ENCODE data around the gene INPP5D.

The INPP5D gene

DNA sequence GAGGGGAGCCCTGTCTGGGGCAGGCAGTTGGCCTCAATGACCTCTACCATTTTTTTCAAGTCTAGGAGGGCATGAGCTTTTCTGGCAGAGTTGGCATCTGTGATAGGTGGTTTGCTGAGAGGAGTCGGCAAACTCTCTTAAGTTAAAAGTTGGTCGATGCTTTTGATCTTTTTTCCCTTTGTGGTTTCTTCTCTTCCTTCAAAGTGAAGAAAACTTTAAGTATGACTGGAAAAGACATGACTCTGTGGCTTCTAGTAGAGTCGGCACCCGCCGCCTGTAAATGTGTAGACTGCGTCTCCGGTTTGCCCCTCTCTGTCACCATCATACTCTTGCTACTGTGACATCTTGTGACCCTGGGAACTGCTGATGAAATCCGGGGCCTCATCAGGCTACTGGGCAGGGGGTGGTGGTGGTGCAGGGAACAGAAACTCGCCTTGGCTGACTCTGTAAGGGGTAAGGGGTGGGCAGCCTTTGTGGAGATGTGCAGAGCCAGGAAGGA is 21.1 kb downstream of the INPP5D start:
- no peak for TF ChIP-seq CTCF (conservative IDR thresholded peaks at IDR 0.05)
- H3K27ac ChIP-seq, result no peak overlapping the region

DNA sequence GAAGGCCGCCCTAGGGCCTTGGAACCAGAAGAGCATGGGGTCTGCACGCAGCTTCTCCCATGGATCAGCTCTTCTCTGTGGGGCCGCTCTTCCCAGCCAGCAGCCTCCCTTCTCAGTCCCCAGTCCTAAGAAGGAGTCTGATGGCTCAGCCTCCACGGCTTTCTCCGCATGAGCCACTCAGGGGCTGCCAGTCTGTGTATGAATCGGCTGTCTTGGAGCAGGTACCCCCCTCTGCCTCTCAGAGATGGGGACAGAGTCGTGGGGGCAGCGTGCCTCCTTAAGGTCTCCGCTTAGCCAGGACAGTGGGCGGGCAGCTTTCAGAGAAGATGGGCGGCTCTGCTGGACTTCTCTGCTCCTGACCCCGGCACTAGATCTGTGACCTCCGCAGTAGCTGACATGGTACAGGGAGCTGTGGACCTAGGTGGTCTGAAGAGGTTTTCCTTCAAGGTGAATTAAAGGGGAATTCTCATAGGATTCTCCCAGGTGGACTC is 21.6 kb downstream of the INPP5D start:
- TF ChIP-seq CTCF (conservative IDR thresholded peaks at IDR 0.05), result no peak
- H3K27ac ChIP-seq, result no peak overlapping the region

DNA sequence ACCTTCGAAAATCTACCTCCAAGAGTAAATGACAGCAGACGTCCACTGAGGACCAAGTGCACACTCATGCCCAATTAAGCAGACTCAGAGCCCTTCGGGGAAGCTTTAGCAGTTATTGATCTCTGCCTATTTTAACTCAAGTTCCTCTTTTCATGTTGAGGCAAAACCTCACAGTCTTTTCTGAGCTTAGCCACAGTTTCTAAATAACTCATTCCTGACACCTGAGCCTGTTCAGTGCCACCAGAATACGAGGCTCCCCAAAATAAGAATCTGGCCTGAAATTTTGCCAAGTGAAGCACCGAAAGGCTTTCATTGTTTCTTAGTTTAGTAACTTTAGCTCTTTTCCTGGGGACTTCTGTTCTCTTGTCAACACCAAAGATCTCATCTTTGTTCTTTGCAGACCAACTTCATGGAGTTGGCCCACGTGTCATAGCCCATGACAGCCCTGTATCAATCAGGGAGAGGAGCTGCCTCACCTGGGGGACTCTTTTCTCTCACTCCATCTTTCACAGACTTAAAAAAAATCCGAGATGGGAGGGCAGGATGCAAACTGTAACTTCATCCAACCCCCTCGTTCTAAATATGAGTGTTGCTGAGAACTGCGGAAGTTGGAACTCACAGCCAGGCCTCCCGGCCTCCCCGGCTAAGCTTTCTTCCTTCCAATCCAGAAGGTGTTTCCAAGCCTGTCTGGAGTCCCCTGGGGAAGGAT is 22.2 kb downstream of the INPP5D start:
- TF ChIP-seq CTCF (conservative IDR thresholded peaks at IDR 0.05), result no peak

GRCh38 chr2:233082931-233083755 is 23.0 kb downstream of the INPP5D start:
- H3K27ac ChIP-seq, result no peak overlapping the region

More for the DNA sequence above, 22.2 kb downstream of the INPP5D start:
- no peak overlapping the region for H3K27ac ChIP-seq

GRCh38 chr2:233083782-233084181 is 23.6 kb downstream of the INPP5D start:
- H3K27ac ChIP-seq, result no peak overlapping the region
- TF ChIP-seq CTCF (conservative IDR thresholded peaks at IDR 0.05), result no peak

More at GRCh38 chr2:233082931-233083755, 23.0 kb downstream of the INPP5D start:
- no peak for TF ChIP-seq CTCF (conservative IDR thresholded peaks at IDR 0.05)

- TF ChIP-seq CTCF (conservative IDR thresholded peaks at IDR 0.05), result no peak
- no peak overlapping the region for H3K27ac ChIP-seq
Measured at GRCh38 chr2:233084488-233084887, 24.3 kb downstream of the INPP5D start.
